ENCODE data around the gene TRIM41. TPM values are rescaled to one million over a fixed set of nuclear protein-coding genes. Genes with fewer than 3 reads are reported as not detected.

Gene TRIM41
- total and polyA plus RNA-seq, 2 of the 13 experiments (the other 11 are each of a cell fraction or from before 2014, with no cell fraction given): 10.2 to 16.7 TPM

DNA sequence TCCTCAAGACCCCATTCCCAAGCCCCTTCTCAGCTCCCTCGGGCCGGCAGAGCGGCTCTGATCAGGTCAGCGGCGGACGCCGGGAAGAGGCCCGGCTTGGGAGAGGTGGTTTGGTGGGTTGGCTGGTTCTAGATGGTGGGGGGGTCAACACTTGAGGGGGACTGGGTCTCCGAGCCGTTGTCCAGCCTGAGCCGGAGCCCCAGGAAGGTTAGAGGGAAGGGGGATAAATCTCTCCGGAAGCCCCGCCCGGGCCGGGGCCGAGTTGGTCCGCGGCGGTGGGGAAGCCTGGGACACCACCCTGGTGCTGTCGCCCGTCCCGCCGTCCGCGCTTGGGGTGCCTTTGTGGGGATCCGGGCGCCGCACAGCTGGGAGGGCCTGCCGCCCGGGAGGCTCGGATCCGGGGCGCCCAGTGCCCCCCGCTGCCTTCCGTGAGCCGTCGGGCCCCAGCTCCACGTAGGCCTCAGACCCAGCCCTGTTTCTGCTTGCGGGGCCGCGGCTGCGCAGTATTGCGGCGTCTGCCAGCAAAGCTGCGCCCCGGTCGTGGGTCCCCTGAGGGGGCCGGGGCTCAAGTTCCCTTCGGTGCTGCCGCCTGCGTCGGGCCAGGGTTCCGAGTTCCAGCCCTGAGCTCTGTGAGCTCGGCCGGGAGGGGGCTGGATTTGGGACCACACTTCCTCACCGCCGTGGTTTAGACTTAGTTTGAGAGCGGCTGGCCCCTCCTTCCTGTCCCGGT is 38.4 kb downstream of the TRIM41 start (continued):
- TF ChIP-seq, protein P1, sequence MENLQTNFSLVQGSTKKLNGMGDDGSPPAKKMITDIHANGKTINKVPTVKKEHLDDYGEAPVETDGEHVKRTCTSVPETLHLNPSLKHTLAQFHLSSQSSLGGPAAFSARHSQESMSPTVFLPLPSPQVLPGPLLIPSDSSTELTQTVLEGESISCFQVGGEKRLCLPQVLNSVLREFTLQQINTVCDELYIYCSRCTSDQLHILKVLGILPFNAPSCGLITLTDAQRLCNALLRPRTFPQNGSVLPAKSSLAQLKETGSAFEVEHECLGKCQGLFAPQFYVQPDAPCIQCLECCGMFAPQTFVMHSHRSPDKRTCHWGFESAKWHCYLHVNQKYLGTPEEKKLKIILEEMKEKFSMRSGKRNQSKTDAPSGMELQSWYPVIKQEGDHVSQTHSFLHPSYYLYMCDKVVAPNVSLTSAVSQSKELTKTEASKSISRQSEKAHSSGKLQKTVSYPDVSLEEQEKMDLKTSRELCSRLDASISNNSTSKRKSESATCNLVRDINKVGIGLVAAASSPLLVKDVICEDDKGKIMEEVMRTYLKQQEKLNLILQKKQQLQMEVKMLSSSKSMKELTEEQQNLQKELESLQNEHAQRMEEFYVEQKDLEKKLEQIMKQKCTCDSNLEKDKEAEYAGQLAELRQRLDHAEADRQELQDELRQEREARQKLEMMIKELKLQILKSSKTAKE (CRISPR knock-in tag; IDR thresholded peaks at IDR 0.05; ENCODE audit: borderline replicate concordance): no peak
- TF ChIP-seq AGO2 (optimal IDR thresholded peaks at IDR 0.05; ENCODE audit: low read depth, low read length) (peak; percentile 91), TSC22D2 (CRISPR knock-in tag; IDR thresholded peaks at IDR 0.05; ENCODE audit: borderline replicate concordance) (no peak), ZSCAN9 (CRISPR knock-in tag; IDR thresholded peaks at IDR 0.05; ENCODE audit: borderline replicate concordance) (peak; percentile 37; the same call in 1 of the 2 replicates), ZNF407 (CRISPR knock-in tag; IDR thresholded peaks at IDR 0.05; ENCODE audit: not compliant biosample characterization) (no peak), KDM2A (CRISPR knock-in tag; IDR thresholded peaks at IDR 0.05; ENCODE audit: borderline replicate concordance, low read depth) (peak; percentile 64; the same call in 1 of the 2 replicates), ZNF780A (CRISPR knock-in tag; IDR thresholded peaks at IDR 0.05) (no peak), ZBED4 (CRISPR knock-in tag; IDR thresholded peaks at IDR 0.05; ENCODE audit: borderline replicate concordance) (no peak), ZFX (CRISPR knock-in tag; IDR thresholded peaks at IDR 0.05; ENCODE audit: low read depth) (peak; percentile 97), ZNF776 (CRISPR knock-in tag; IDR thresholded peaks at IDR 0.05) (peak; percentile 75; the same call in 1 of the 2 replicates), NFE2L1 (CRISPR knock-in tag; IDR thresholded peaks at IDR 0.05; ENCODE audit: borderline replicate concordance) (no peak)
